NK-92 (cell line): ENCODE data around the gene MOCOS.

ENCODE experiments used
- DNase-seq: peaks from one replicate; lab custom pipeline; 2025; ENCODE audit not compliant: unreplicated experiment; lab: John Stamatoyannopoulos, UW

The MOCOS gene

DNA sequence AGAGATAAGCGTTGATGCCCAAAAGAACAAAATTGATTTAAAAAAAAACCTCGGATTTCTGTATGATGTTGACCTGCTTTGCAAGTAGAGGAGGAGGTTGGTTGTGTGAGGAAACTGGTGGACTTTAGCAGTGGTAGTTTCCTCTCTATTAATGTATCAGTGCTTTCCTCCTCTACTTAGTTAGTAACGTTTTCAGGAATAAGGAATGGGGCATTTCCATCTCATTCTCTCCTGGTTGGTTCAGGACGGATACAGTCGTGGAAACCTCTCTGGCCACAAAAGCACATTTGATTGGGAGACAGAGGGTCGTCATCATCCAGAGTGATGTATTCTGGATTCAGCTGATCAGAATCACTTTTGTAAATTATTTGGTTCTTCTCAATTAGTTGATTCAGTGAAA is 111.7 kb downstream of the MOCOS start:
- no peak for DNase-seq

DNA sequence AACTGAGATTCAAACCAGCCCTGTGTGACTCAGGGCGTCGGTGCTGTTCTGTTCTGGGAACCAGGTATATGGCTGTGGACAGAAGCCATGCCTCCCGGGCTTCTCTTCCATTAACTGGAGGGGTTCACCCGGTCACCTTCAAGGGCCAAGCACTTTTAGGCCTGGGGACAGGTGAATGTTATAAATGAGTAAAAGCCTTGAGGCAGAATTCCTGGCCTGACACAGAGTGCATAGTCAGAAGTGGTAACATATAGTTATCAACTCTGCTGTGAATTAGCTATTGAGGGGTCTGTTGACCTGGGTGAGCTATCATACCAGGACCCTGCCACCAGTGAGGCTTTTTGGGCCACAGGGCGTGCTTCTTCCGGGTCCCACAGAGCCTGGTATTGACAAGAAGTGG is 112.9 kb downstream of the MOCOS start:
- no peak for DNase-seq

DNA sequence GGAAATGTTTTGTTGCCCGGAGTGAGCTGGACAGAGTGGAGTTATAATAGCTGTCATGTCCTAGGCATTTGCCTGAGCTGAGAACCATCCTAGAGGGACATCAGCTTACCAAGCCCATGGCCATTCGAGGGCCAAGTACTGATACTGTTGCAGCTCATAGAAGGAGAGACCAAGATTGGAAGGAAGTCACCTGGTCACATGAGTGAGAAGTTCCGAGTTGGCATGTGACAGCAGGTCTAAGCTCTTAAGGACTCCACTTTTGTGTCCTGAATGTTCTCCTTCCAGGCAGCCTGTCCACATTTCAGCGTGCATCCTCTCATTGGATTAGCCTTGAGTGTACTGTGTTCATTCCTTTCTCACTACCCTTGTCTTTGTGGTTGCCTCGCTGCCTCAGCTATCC is 114.6 kb downstream of the MOCOS start:
- DNase-seq: no peak

DNA sequence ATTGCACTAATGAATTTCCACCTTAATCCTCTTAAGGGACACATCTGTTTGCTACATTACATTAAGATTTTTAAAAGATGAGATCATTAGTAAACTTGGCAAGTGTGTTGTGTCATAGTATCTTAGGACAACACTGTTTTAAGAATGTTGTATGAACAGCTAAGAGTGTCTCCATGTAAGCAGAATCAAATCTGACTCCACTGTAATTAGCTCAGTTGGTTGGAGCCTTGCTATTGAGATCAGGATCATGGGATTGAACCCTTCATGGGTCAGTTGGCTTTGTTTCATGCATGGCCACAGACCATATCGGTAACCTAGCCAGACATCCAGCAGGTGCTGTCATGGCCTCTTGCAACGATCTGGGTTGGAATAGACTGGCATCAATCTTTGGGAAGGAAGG is 115.4 kb downstream of the MOCOS start:
- DNase-seq: no peak

DNA sequence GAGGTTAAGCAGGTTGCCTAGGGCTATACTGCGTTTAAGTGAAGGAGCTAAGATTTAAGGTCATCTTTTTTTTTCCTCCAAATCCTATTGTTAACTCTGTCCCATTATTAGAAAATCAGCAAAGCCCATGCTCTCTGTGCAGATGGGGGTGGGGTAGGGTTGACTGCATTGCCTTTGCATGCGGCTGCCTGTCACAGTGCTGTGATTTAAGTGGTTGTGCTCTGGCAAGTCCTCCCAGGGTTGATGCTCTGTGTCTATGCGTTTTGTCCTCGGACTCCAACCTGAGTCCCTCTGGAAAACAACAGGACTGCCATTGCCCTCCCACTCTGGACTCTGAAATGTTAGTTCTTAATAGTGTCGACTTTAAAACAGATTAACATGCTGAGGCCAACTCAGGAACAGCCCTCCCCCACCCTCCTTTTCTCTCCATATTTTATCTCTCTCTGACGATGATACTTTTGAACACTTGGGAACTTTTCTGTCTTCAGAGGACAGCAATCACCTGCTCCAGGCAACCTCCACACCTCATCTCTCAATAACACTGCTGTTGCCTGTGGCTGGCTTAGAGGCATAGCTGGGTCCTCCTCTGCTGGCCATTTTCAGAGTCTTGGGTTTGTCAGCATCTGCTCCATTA is 116.0 kb downstream of the MOCOS start:
- DNase-seq: no peak

DNA sequence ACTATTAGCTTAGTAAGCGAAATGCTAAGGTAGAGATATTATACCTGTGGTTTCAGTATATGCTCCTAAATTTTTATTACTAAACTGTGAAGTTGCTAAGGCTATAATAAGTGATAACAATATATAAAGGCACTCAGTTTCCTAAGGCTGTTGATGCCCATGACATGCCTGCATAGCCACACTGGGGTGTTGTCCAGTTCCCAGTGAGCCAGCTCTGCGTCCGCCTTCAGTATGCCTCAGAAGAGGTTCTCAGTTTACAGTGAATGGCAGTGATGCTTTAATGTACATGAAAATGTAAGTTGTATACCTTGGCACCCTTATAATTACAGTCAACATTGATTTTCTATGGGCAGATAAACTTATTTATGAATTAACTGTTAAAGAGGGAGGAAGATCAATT is 117.4 kb downstream of the MOCOS start:
- DNase-seq: no peak

DNA sequence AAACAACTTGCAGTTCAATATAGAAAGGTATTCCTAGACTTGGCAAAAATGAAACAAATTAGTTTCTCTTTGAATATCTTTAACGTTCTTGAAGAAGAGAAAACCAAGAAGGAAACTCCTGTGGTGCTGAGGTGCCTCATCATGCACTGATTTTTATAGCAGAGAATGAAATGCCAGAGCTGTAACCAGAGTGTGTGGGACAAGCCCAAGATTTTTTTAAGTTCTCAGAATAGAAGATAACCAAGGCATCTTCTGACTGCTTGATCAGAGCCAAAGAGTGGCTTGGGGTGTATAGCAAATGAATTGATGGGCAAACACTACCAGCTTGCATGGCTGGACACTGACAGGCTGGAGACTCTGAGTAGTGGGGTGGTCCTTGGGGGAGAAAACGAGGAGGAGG is 118.1 kb downstream of the MOCOS start:
- no peak for DNase-seq

DNA sequence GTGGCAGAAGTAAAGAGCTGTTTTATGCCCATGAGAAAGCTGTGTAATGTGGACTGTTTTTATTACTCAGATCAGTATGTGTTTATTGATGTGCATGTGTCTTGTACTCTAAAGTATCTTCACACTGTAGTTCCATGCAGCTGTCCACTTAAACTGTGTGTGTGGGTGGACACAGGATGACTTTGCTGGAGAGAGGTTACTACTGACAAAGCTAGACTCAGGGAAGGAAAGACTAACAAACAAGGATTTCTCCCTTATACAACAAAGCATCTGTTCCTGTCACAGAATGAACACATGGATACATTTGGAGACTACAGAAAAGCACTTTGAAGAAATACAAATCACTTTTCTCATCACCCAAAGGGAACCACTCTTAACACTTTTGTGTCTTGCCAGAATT is 120.2 kb downstream of the MOCOS start:
- DNase-seq: no peak

DNA sequence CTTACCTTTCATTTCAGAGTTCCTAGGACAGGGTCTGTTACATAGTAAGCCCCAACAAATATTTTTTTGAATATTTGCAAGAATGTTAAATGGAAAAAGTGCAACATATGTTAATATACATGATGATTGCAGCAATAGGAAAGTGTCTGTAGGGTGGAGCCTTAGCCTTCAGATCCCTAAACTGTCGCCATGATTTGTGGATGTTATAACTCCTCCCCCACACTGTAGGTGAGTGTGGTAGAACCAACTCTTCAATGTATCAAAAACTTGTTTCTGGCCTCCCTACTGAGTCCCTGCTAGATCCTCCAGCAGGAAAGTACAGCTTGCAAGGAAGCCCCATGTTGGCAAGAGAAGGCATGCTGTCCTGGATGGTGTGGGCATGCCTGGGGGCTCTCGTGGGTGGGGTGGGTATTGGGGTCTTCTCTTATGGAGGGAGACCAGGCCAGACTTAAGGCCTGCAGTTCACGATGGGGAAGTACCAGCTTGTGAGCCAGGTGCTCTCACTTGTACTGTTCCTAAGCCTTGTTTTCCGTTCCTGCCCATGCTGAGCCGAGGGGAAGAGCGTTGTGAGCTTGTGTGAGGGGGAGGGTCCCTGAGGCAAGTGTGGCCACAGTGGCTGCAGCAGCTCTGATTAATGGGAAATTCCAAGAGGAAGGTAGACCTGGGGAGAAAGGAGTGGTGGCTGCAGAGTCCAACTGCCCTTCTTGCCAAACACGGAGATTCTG is 121.6 kb downstream of the MOCOS start:
- DNase-seq: no peak

DNA sequence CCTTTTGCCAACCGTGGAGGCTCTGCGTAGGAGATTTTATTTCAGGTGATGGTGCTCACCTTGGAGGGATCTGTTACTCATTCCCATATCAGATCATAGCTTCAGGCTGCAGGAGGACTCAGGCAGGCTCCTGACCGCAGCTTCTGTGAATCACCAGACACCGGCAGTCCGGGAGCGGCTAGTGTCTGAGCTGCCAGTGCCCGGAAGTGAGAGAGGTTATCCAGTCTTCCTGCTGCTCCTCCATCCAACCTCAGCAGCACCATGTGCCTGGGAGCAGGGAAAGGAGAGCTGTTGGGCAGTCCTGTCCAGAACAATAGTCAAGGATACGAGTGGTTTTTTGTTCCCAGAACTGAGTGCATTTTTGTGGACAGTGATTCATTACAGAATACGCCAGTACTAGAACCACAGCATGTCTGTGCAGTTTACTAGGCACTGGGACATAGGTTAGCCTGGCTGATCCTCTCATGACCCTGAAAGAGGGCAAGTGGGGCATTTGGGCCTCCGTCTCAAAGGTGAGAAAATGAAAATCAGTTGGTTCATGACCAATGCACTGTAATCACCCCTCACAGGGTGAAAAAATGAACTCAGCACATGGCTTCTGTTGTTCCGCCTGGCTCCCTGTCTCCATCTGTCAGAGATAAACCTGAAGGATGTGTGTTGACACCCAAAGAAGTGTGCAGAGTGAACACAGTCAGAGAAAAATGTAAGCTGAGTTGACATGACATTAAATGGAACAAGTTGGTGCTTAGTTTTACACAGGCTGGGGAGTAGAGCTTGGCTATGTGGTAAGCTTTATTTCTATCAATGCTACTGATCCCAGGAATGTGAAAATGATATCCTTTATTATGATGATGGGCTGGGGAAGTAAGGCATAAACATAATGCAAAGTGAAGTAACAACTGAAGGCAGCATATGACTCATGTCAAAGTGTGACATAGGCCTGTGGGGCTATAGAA is 122.4 kb downstream of the MOCOS start:
- no peak for DNase-seq

DNA sequence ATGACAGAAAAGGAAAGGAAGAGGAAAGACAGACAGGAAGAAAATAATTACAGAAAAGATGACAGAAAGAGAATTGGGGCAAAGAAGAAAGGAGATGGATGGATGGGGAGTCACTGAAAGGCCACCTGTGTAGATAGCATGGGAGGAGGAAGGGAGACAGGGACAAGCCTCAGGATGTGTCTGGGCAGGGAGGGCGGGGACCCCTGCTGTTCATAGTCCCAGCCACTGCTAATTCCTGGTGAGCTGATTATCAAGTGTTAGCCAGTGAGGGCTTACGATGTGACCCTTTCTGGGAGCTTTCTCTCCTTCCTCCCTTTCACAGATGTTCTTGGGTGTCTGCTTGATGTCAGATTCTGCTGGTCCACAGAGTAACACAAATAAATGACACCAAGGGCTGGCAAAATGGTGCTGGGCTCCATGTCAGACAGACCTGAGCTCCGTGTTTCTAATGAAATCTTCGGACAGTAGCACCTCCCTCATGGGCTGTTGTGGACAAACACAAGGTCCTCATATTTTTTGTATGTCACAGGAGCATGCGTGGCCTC is 123.8 kb downstream of the MOCOS start:
- no peak for DNase-seq

DNA sequence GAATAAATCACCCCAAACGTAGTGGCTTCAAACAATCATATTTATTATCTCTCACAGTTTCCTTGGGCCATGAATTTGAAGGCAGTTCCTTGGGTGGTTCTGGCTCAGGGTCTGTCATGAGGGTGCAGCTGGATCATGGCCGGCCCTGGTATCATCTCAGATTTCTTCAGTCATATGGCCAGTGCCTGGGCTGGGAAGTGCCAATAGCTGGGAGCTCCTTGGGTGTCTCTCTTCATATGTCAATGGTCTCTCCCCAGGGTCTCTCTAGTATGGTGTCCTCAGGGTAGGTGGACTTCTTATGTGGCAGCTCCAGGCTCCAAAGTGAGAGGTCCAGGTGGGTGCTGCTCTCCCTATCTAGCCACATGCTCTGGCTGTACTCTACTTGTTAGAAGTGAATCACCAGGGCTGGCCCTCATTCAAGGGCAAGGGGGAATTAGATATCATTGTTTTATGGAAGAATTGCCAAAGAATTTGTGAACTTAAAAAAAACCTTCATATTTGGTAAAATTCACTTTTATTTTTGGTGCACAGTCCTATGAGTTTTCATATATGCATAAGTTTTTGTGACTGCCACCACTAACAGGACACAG is 125.6 kb downstream of the MOCOS start:
- DNase-seq: no peak

DNA sequence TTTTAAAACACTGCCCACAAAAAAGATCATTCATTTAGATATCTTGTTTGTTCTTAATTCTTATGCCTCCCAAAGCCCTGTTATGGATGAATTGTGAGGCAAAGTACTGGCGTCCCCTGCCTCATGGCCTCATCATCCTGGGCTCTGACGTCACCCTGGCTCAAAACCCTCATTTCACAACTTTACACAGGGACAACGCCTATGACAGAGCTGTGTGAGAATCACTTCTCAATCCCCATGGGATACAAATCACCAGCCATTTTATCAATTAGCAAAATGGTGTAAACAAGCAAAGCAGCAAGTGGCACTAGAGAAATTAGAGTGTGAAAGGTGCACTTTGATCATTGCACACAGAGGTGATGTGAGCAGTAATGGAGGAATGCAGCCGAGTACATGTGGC is 126.8 kb downstream of the MOCOS start:
- DNase-seq: no peak

DNA sequence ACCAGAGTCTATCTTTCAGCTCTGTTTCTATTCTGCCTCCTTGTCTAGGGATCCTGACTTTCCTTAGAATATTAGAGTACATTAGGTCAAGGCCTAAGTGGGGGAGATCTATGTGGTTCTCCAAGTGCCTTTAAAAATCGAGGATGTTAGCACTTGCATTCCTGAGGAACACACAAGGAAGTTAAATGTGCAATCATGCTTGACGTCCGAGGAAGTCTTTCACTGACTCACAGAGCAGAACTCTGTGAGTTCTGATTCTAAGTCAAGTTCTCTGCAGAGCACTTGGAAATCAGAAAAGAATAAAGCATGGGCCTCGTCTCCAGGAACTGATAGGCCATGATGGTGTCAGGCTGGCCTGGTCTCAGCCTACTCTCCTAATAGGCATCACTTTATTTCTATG is 127.5 kb downstream of the MOCOS start:
- no peak for DNase-seq

DNA sequence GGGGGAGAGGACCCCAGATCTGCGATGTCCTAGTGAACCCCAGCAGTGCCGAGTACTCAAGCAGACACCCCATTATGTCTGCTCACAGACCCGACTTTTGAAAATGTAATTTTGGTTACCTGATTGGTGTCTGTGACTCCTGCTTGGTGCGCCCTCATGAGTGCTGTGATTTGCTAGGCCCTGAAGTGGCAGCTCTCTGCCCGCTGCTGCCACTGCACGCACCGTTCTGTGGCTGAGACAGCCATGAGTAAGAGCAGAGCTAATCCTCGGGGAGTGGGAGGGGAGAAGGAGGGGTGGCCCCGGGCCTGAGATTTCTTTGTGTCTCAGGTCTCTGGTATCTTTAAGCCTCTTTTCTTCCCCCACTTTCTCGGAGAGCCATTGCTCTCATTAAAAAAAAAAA is 128.4 kb downstream of the MOCOS start:
- DNase-seq: no peak

DNA sequence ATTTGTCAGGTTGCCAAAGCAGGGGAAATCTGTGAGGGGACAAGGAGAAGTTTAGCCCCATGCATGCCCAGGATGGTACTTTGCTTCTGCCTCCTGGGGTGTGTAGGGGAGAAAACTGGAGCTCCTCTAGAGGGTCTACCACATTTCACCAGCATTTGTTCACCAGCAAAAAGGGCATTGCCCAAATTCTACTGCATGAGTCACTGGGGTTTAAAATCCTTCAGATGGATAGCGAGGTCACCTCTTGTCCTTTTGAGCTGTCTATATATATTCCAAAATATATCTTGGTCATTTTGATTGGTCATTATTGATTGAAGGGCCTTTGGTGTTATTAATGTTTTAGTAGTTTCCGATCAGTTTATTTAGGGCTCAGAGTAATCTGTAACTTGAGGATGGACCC is 128.9 kb downstream of the MOCOS start:
- no peak for DNase-seq
